ENCODE results near the gene PKNOX2. TPM values are rescaled to one million over a fixed set of nuclear protein-coding genes. Genes with fewer than 3 reads are reported as not detected.

Gene PKNOX2
- total RNA-seq, 4 donors from 2014 or later: 1.5 to 8.2 (median 3.6) TPM

- no peak for TF ChIP-seq POLR2AphosphoS5 (IDR thresholded peaks at IDR 0.05)
- WGBS: 80% methylated on average over 9 of the region's 9 CpGs
- Histone ChIP-seq H3K4me3 (no peak overlapping the region), H3K27ac (no peak overlapping the region), H3K9me3 (no peaks in the 10 kb centered on the region), H3K27me3 (peaks cover 2% of the 10 kb centered on the region), H3K4me1 (no peaks in the 10 kb centered on the region), H3K36me3 (no peaks in the 10 kb centered on the region)
- no peak for DNase-seq (ENCODE audit: low spot score in 2 of 2)
Observed at GRCh38 chr11:125192183-125192582, 27.6 kb downstream of the PKNOX2 start.

DNA sequence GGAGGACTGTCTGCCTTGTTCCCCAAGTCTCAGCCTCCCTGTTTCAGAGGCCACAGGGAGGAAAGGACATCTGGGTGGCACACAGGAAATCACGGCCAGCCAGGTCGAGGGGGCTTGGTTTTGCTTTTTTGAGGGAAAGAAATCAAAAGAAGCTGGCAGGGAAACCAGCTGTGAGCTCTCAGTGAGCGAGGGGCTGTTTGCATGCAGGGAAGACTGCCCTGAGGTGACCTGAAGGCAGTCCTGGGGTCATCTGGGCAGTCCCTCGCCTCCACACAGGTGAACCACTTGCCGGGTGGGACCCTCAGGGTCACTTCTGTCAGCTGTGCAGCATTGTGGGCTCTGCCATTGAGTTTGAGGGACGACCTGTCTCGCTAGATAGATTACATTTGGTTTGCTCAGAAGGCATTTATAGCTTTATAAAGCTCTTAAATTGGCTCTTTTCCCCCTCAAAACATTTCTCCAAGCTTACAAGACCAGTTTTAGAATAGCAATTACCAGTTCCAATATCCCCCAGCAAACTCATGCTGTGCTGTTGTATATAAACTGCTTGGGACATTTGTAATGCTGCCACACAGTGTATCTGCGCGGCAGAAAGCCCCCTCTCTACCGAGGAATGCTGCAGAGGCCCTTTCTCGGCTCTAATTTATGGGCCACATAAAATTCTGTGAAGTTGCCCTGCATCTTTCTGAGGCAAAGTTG is 28.3 kb downstream of the PKNOX2 start:
- Histone ChIP-seq H3K4me1 (no peaks in the 10 kb centered on the region), H3K27ac (no peak overlapping the region), H3K4me3 (no peak overlapping the region), H3K36me3 (no peaks in the 10 kb centered on the region), H3K27me3 (peaks cover 2% of the 10 kb centered on the region), H3K9me3 (no peaks in the 10 kb centered on the region)
- DNase-seq (ENCODE audit: low spot score in 2 of 2): no peak
- TF ChIP-seq POLR2A (IDR thresholded peaks at IDR 0.05) (no peak), POLR2AphosphoS5 (IDR thresholded peaks at IDR 0.05) (no peak), CTCF (IDR thresholded peaks at IDR 0.05) (no peak), EP300 (IDR thresholded peaks at IDR 0.05) (no peak)
- 85% methylated on average over 11 of the region's 11 CpGs for WGBS

- WGBS: 92% methylated on average over 4 of the region's 4 CpGs
- DNase-seq (ENCODE audit: low spot score in 2 of 2): no peak
- TF ChIP-seq CTCF (IDR thresholded peaks at IDR 0.05): no peak
- Histone ChIP-seq H3K4me1 (no peaks in the 10 kb centered on the region), H3K9me3 (no peaks in the 10 kb centered on the region), H3K27ac (no peak overlapping the region), H3K36me3 (no peaks in the 10 kb centered on the region), H3K27me3 (peaks cover 2% of the 10 kb centered on the region), H3K4me3 (no peak overlapping the region)
Observed at GRCh38 chr11:125193416-125193726, 28.8 kb downstream of the PKNOX2 start.

GRCh38 chr11:125193841-125194240 is 29.3 kb downstream of the PKNOX2 start:
- no peak overlapping the region for H3K4me3 ChIP-seq
- no peaks in the 10 kb centered on the region for H3K36me3 ChIP-seq
- no peak for TF ChIP-seq CTCF (IDR thresholded peaks at IDR 0.05)
- no peak for TF ChIP-seq EP300 (IDR thresholded peaks at IDR 0.05)
- no peak for TF ChIP-seq POLR2A (IDR thresholded peaks at IDR 0.05)
- TF ChIP-seq POLR2AphosphoS5 (IDR thresholded peaks at IDR 0.05): no peak
- H3K9me3 ChIP-seq: no peaks in the 10 kb centered on the region
- 94% methylated on average over 7 of the region's 7 CpGs for WGBS
- DNase-seq (ENCODE audit: low spot score in 2 of 2): no peak
- H3K27ac ChIP-seq: no peak overlapping the region
- H3K4me1 ChIP-seq: no peaks in the 10 kb centered on the region
- H3K27me3 ChIP-seq: no peaks in the 10 kb centered on the region

GRCh38 chr11:125199915-125200314 is 35.4 kb downstream of the PKNOX2 start:
- Histone ChIP-seq H3K36me3 (no peaks in the 10 kb centered on the region), H3K4me1 (peaks cover 5% of the 10 kb centered on the region), H3K4me3 (no peak overlapping the region), H3K27ac (no peak overlapping the region), H3K9me3 (no peaks in the 10 kb centered on the region), H3K27me3 (no peaks in the 10 kb centered on the region)
- DNase-seq (ENCODE audit: low spot score in 2 of 2): no peak
- 92% methylated on average over 2 of the region's 2 CpGs for WGBS
- TF ChIP-seq CTCF (IDR thresholded peaks at IDR 0.05) (no peak), POLR2A (IDR thresholded peaks at IDR 0.05) (no peak), POLR2AphosphoS5 (IDR thresholded peaks at IDR 0.05) (no peak), EP300 (IDR thresholded peaks at IDR 0.05) (no peak)

GRCh38 chr11:125200441-125200840 is 35.9 kb downstream of the PKNOX2 start:
- H3K36me3 ChIP-seq: no peaks in the 10 kb centered on the region

More at GRCh38 chr11:125200441-125200840, 35.9 kb downstream of the PKNOX2 start:
- no peak for DNase-seq (ENCODE audit: low spot score in 2 of 2)
- Histone ChIP-seq H3K4me3 (no peak overlapping the region), H3K9me3 (no peaks in the 10 kb centered on the region), H3K27ac (no peak overlapping the region), H3K27me3 (no peaks in the 10 kb centered on the region), H3K4me1 (peaks cover 5% of the 10 kb centered on the region)
- TF ChIP-seq POLR2AphosphoS5 (IDR thresholded peaks at IDR 0.05) (no peak), POLR2A (IDR thresholded peaks at IDR 0.05) (no peak), EP300 (IDR thresholded peaks at IDR 0.05) (no peak), CTCF (IDR thresholded peaks at IDR 0.05) (no peak)
- 96% methylated on average over 11 of the region's 11 CpGs for WGBS

Data from suprapubic skin (tissue), 4 donors.